Cardiac septum (tissue), 1 donor: Measurements from ENCODE around the gene MAML2. TPM values are rescaled to one million over a fixed set of nuclear protein-coding genes. Genes with fewer than 3 reads are reported as not detected.
"Not testable (repeated sequence)": the region's sequence is repeated elsewhere in the genome, so short reads cannot be mapped to it uniquely, and the experiment has no call there.

ENCODE experiments used
- DNase-seq: peaks from one replicate; pipeline ENCODE4 v3.0.0-alpha.2; 2020; ENCODE audit warnings: low spot score
- intact Hi-C: fragments of 100-400 bp; cut with DNase I; formaldehyde crosslinking; loops from one replicate; pipeline ENCODE4 v1.14.0; 2022
- total RNA-seq: library from RNA; stranded (reverse); fragmentation: NEBNext Ultra II Directional; extraction: Animal tissue kit (Norgen Biotek cat#: 25700); gene quantifications from one replicate; pipeline ENCODE4 v1.2.1, GENCODE V29; 2021
- donor health status: DM: no; HTN: no; CAD: no.

MAML2 gene
- total RNA-seq, 1 donor from 2014 or later: 4.8 TPM

DNA sequence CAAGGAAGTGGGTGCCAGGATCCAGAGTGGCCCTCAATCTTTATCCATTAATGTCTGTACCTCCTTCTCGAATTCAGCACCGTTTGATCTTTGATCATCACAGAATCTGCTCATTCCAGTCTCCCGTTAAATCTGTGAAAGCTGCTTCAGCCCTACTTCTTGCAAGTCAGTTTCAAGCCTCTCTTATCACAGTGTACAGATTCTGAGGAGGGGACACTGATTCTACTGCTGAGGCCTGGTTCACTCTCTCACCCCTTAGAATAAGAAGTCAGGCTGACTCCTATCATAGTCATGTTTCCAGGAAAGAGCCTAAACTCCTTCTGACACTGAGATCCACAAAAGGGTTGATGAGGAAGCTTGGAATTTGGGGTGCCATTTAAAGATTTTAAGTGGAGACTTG lies 39.0 kb downstream of the MAML2 start:
- DNase-seq: no peak
- intact Hi-C loops: no loop called here

- intact Hi-C loops: no loop called here
- DNase-seq: no peak
Observed at GRCh38 chr11:96303064-96303463, 39.9 kb downstream of the MAML2 start.

GRCh38 chr11:96301818-96302217 lies 41.2 kb downstream of the MAML2 start:
- intact Hi-C loops: no loop called here
- no peak for DNase-seq

GRCh38 chr11:96299155-96299888 lies 43.7 kb downstream of the MAML2 start:
- DNase-seq: no peak
- intact Hi-C loops: no loop called here

- intact Hi-C loops: no loop called here
- DNase-seq: no peak
Observed at GRCh38 chr11:96295369-96295768, 47.6 kb downstream of the MAML2 start.

- no peak for DNase-seq
- intact Hi-C loops: no loop called here
Observed at GRCh38 chr11:96294289-96294688, 48.7 kb downstream of the MAML2 start.

GRCh38 chr11:96293598-96294021 lies 49.4 kb downstream of the MAML2 start:
- DNase-seq: no peak
- intact Hi-C loops: no loop called here

DNA sequence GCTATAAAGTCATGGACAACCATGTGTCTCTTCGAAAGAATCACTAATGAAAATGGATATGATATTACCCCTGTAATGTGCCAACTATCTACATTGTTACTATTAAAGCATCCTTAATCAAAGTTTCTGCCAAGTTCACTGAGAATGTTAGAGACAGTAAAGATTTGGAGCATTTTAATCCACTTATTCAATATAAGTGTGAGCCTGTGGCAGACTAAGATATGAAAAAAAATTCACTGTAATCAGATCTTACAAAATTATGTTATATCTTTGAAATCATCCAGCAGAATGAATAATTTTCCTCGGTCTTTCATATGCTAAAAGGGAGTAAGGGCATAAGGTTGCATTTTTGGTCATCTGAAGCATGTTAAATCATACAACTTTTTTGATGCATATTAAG lies 49.9 kb downstream of the MAML2 start:
- DNase-seq: no peak
- intact Hi-C loops: no loop called here

DNA sequence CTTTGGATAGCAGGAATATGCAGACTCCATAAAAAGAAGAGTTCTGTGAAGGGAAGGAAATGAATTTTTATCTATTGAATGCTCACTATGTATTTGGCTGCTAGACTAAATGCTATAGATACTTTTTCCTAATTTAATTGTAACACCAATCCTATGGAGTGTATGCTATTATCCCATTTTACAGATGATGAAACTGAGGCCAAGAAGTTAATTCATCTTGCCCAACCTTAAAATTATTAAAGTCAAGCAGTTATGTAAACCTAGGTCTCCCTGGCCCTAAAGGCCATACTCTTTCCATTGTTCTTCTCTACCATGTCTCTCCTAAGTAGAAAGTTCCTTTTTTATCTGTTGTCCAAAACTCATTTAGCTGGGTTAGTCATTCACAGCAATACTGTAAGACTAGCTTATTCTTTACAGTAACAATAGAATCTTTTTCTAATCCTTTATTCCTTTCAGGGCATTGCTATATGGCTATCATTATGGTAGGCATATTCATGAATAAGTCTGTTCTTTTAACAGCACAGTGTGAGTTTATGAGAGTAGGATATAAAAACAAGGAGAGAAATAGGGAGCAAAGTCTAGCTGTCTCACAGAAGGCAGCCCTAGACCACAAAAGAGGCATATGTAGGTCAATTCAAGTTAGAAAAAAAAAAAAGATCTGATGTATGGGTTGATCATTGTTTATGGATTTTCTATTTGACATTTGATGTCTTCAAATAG lies 50.5 kb downstream of the MAML2 start:
- intact Hi-C loops: no loop called here

GRCh38 chr11:96290631-96291030 lies 52.4 kb downstream of the MAML2 start:
- DNase-seq: no peak
- intact Hi-C loops: no loop called here

More for the DNA sequence above, 50.5 kb downstream of the MAML2 start:
- no peak for DNase-seq

- intact Hi-C loops: no loop called here
- no peak for DNase-seq
Observed at GRCh38 chr11:96290031-96290430, 53.0 kb downstream of the MAML2 start.

DNA sequence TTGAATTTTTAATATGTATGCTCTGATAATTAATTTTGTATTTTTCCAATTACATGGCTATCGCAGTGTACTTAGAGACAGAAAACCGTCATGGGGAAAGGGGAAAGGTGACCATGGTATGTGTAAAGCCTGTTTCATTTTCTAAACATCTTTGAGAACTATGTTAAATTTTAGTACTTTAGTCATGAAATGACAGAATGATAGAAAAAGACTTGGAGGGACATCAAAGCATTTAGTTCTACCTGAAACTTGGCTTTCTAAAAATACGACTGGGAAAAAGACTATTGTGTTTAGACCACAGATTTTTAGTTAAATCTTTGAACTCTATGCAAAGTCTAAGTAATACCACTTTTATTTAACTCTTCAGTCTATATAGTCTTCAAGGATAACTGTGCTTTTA lies 54.1 kb downstream of the MAML2 start:
- intact Hi-C loops: no loop called here

DNA sequence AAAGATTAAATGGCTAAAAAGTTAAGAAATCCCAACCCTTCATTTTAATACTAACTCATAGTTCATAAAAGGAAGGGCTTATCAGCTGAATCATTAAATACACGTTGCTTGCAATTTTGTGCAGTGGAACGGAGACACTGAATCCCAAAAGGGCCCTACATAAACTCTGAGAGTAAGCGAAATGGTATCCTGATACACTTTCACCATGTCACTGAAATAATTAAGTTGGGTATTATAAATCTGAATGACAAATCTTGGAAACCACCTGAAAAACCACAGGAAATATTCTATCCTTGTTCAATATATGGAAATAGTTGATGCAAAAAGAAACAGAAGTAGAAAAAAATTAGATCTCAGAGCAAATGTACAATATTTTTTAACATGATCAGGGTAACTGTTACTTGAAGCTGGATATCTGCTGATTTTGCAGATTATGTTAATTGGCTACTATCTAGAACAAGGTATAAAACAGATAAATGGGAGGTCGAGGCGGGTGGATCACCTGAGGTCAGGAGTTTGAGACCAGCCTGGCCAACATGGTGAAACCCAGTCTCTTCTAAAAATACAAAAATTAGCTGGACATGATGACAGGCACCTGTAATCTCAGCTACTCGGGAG lies 55.1 kb downstream of the MAML2 start:
- DNase-seq: no peak
- intact Hi-C loops: no loop called here

More for the DNA sequence above, 54.1 kb downstream of the MAML2 start:
- no peak for DNase-seq

DNA sequence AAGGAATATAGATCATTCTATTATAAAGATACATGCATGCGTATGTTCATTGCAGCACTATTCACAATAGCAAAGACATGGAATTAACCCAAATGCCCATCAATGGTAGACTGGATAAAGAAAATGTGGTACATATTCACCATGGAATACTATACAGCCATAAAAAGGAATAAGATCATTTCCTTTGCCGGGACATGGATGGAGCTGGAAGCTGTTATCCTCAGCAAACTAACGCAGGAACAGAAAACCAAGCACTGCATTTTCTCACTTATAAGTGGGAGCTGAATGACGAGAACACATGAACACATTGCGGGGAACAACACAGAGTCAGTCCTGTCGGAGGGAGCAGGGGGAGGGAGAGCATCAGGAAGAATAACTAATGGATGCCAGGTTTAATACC lies 57.0 kb downstream of the MAML2 start:
- DNase-seq, intact Hi-C loops: not testable (repeated sequence)

- intact Hi-C loops: no loop called here
- no peak for DNase-seq
Observed at GRCh38 chr11:96284917-96285316, 58.1 kb downstream of the MAML2 start.

- DNase-seq: no peak
- intact Hi-C loops: no loop called here
Observed at GRCh38 chr11:96284401-96284800, 58.6 kb downstream of the MAML2 start.

DNA sequence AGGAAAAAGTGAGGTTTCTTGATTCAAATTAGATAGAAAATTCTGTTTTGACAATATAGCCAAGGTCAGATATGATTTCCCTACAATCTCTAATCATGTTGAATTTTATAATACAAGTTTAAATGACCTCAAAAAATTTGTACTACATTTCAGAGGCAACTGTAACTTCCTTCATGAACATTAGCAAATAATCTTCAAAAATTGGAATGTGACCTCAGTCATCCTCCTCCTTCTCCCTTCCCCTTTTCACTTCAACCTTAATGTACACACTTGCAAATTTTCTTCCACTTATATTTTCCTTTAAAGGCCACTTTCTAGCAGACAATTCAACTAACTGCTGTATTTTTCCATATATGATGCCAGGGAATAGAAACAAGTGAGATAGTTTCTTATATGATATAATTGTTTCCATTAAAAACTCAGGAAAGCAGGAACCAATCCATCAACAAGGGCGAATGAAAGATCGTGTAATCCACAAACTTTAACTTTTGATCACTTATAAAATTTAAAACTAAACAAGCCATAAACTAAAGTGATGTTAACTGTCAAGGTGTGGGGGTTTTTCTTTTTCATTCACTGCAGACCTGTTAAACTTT lies 60.3 kb downstream of the MAML2 start:
- intact Hi-C loops: no loop called here
- DNase-seq: no peak

- intact Hi-C loops: no loop called here
- DNase-seq: no peak
Observed at GRCh38 chr11:96280444-96280843, 62.6 kb downstream of the MAML2 start.

GRCh38 chr11:96279896-96280290 lies 63.1 kb downstream of the MAML2 start:
- intact Hi-C loops: no loop called here
- no peak for DNase-seq
